ENCODE measurements around the gene RASA3. TPM values are rescaled to one million over a fixed set of nuclear protein-coding genes. Genes with fewer than 3 reads are reported as not detected.
A peak's percentile ranks its signal among the peaks of the same experiment; 100 is the strongest.

The RASA3 gene
- total and polyA plus RNA-seq, 11 donors: 4.8 to 24.2 (median 9.7) TPM

DNA sequence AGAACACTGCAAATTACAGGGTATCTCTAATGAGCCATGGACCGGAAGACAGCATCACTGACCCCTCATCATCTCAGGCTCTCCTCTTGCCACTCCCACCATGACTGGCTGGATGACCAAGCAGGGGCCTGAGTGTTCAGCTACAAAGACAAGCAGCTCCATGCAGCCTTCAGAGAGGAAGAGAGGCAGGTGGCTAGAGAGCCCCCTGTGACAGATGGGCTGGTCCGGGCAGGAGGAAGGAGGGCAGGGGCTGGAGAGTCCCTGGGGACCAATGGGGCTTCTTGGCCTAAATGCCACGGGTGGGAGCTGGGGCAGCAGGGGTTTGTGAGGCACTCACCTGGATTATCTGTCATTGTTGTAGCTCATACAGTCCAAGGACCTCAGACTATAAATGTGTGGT lies 12.8 kb upstream of the RASA3 start:
- WGBS, 4 donors: 44 to 64% (median 54%) methylated on average over 2 to 3 of the region's 3 CpGs
- TF ChIP-seq, protein P1, sequence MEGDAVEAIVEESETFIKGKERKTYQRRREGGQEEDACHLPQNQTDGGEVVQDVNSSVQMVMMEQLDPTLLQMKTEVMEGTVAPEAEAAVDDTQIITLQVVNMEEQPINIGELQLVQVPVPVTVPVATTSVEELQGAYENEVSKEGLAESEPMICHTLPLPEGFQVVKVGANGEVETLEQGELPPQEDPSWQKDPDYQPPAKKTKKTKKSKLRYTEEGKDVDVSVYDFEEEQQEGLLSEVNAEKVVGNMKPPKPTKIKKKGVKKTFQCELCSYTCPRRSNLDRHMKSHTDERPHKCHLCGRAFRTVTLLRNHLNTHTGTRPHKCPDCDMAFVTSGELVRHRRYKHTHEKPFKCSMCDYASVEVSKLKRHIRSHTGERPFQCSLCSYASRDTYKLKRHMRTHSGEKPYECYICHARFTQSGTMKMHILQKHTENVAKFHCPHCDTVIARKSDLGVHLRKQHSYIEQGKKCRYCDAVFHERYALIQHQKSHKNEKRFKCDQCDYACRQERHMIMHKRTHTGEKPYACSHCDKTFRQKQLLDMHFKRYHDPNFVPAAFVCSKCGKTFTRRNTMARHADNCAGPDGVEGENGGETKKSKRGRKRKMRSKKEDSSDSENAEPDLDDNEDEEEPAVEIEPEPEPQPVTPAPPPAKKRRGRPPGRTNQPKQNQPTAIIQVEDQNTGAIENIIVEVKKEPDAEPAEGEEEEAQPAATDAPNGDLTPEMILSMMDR (IDR thresholded peaks at IDR 0.05): no peak
- no peak for TF ChIP-seq POLR2A (IDR thresholded peaks at IDR 0.05)

DNA sequence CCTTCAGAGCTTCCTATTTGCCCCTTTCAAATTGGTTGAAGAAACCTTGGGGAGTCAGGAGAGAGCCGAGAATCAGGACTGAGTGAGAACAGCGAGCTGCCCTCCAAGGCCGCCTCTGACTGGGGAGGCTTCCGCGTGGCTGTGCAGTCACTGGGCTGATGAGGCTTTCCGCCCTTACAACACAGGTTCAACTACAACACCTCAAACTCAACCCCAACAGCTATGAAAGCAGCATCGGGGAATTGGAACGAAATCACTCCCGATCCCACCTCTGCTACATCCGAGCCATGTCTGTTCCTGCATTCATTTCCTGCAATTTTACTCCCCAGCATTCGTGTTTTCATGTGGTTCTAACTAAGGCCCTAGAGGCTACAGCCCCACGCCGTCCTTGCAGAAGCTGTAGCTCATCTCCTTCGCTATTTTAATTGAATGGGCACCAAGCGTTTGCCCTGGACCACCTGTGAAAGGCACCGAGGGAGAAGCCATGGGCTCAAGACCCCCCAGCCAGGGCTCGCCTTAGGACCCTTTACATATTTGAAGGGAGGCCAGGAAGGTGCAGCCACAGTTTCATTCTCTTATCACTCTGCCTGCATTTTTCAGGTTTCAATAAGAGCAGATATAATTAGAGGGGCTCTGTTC lies 12.3 kb upstream of the RASA3 start:
- Histone ChIP-seq H3K27me3 (no peaks in the 10 kb centered on the region), H3K4me3 (no peak overlapping the region), H3K9me3 (no peaks in the 10 kb centered on the region), H3K36me3 (no peaks in the 10 kb centered on the region), H3K4me1 (peaks cover 0 to 41% (median 0%) of the 10 kb centered on the region in 12 donors), H3K27ac (peak overlapping the region in 1 of 12 donors; percentile 76)
- no peak for ATAC-seq
- intact Hi-C loops (cut with DNase I): loop anchor here in 1 of 10 donors (5.0 kb wide), 1 partner anchor 712 kb away; no protein-coding TSS in a partner anchor
- TF ChIP-seq, protein P1 (IDR thresholded peaks at IDR 0.05): no peak
- TF ChIP-seq POLR2A (IDR thresholded peaks at IDR 0.05): no peak
- WGBS, 4 donors: 84 to 87% (median 86%) methylated on average over 16 to 17 of the region's 17 CpGs
- peak in 2 of 5 donors; percentile 0 to 7 for DNase-seq

More for the DNA sequence above, 12.8 kb upstream of the RASA3 start:
- no peaks in the 10 kb centered on the region for H3K36me3 ChIP-seq
- intact Hi-C loops (cut with DNase I): loop anchor here in 1 of 10 donors (5.0 kb wide), 1 partner anchor 713 kb away; no protein-coding TSS in a partner anchor
- H3K4me3 ChIP-seq: no peak overlapping the region
- DNase-seq (peak in 1 of 5 donors; percentile 15), ATAC-seq (no peak)
- H3K9me3 ChIP-seq: no peaks in the 10 kb centered on the region
- peaks cover 0 to 43% (median 0%) of the 10 kb centered on the region in 12 donors for H3K4me1 ChIP-seq
- H3K27ac ChIP-seq: no peak overlapping the region
- H3K27me3 ChIP-seq: no peaks in the 10 kb centered on the region

DNA sequence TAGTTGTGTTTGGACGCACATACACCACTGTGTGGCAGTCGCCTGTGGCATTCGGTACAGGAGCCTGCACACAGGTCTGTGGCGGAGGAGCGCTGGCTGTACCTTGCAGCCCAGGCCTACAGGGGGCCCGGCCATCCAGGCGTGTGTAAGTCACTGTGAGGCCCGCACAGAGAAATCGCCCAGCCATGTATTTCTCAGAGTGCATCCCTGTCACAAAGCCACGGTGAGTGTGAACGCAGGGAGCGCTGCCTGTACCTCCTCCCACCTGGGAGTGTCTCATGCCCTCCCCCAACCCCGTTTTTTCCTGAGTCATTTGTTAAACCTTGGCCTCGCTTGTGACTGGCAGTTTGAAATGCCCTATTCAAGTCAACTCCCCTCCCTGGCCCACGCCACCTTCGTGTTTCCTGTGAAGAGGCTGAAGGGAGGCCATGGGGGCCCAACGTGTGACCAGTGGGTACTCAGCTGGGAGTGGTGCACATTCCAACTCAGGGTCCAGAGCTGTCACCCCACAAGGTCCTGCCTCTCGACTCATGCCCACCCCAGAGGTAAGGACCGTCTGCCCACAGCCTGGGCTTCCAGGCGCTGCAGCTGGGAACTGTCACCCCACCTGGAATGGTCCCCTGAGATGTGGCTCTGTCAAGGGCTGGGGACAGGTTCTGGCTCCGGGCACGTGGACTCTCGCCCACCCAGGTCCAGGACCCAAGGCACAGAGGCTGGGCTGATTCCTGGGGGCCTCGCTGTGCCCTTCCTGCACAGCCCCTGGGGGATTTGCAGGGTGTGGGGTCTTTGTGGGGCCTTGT lies 11.6 kb upstream of the RASA3 start:
- WGBS, 4 donors: 79 to 87% (median 82%) methylated on average over 18 to 24 of the region's 24 CpGs
- intact Hi-C loops (cut with DNase I): no loop called here
- H3K36me3 ChIP-seq: no peaks in the 10 kb centered on the region
- ATAC-seq (no peak), DNase-seq (peak in 3 of 5 donors; percentile 3 to 17 (median 11))
- TF ChIP-seq, protein P1 (IDR thresholded peaks at IDR 0.05): no peak
- TF ChIP-seq POLR2A (IDR thresholded peaks at IDR 0.05): no peak
- no peak overlapping the region for H3K4me3 ChIP-seq
- H3K4me1 ChIP-seq: peaks cover 0 to 38% (median 0%) of the 10 kb centered on the region in 12 donors
- H3K9me3 ChIP-seq: no peaks in the 10 kb centered on the region
- no peaks in the 10 kb centered on the region for H3K27me3 ChIP-seq
- H3K27ac ChIP-seq: peak overlapping the region in 1 of 12 donors; percentile 76
